ENCODE measurements around the gene GNG7.

GRCh38 chr19:2527686-2528085, 174.8 kb downstream of the GNG7 start:
- TF ChIP-seq CTCF (IDR thresholded peaks at IDR 0.05; ENCODE audit: low read length) (no peak), EZH2phosphoT487 (IDR thresholded peaks at IDR 0.05; ENCODE audit: low read length) (no peak), EZH2 (optimal IDR thresholded peaks at IDR 0.05; ENCODE audit: low read depth, low read length) (no peak)

All from MM.1S (cell line).